ENCODE results near the gene PNPLA3.
A peak's percentile ranks its signal among the peaks of the same experiment; 100 is the strongest.

- TF ChIP-seq RAD21 (IDR thresholded peaks at IDR 0.05; ENCODE audit: low read length), result no peak
- peak; percentile 75 for TF ChIP-seq USF2 (IDR thresholded peaks at IDR 0.05; ENCODE audit: low read depth, low read length)
- TF ChIP-seq CTCF (conservative IDR thresholded peaks at IDR 0.05; ENCODE audit: low read depth, low read length), result no peak
- TF ChIP-seq POLR2A (IDR thresholded peaks at IDR 0.05; ENCODE audit: low read depth, low read length), result peak; percentile 77
- no peak for TF ChIP-seq SMC3 (IDR thresholded peaks at IDR 0.05; ENCODE audit: low read depth, low read length)
- peak; percentile 58 for TF ChIP-seq CEBPB (IDR thresholded peaks at IDR 0.05; ENCODE audit: low read depth, low read length)
Observed at GRCh38 chr22:43955040-43955882, 31.7 kb downstream of the PNPLA3 start, which contains the start of gene SAMM50.
